Activated CD8-positive, alpha-beta memory T cell treated with anti-CD3 and anti-CD28 coated beads, Interleukin-2, amount 10 ng/mL, durations not matched to agents 7 days and 5 days (primary cell): ENCODE data around the gene PCGF5. TPM values are rescaled to one million over a fixed set of nuclear protein-coding genes. Genes with fewer than 3 reads are reported as not detected.

Source experiments
- ATAC-seq: fragments of 150-1000 bp; cut with Tn5 transposase; one replicate; pipeline ENCODE4 v1.10.0; 2021; ENCODE audit warnings: moderate library complexity
- CTCF ChIA-PET: fragments of 350-600 bp; sonication (Branson Sonifier 250); formaldehyde crosslinking; loops from one replicate; lab custom pipeline; 2021; ENCODE audit warnings: antibody characterized with exemption; lab: Charles Lee
- DNase-seq: peaks from one replicate; pipeline ENCODE4 v3.0.0-alpha.2; 2020
- H3K27ac Mint-ChIP-seq: one replicate; pipeline ENCODE4 v1.8.0; 2021; ENCODE audit warnings: mild to moderate bottlenecking, mixed read lengths
- H3K27me3 Mint-ChIP-seq: one replicate; pipeline ENCODE4 v1.8.0; 2021; ENCODE audit warnings: mixed read lengths
- H3K36me3 Mint-ChIP-seq: one replicate; pipeline ENCODE4 v1.8.0; 2021; ENCODE audit warnings: mild to moderate bottlenecking, mixed read lengths
- H3K4me1 Mint-ChIP-seq: one replicate; pipeline ENCODE4 v1.8.0; 2021; ENCODE audit warnings: mixed read lengths
- H3K4me3 Mint-ChIP-seq: one replicate; pipeline ENCODE4 v1.8.0; 2021; ENCODE audit warnings: mild to moderate bottlenecking, moderate library complexity, mixed read lengths
- H3K9me3 Mint-ChIP-seq: one replicate; pipeline ENCODE4 v1.8.0; 2022; ENCODE audit warnings: low read depth, mixed read lengths
- total RNA-seq, 2 experiments: library from RNA; stranded (reverse); gene quantifications; one replicate each; pipeline ENCODE4 v1.2.3, GENCODE V29; 2021

Gene PCGF5
- total RNA-seq, 2 experiments from 2014 or later: 41.7 to 45.7 TPM

- H3K27me3 Mint-ChIP-seq: no peaks in the 10 kb centered on the region
- CTCF ChIA-PET: interaction anchor here (1.5 kb wide), 1 partner anchor 9 kb away, joined by 3 read pairs; no protein-coding TSS in a partner anchor
- H3K27ac Mint-ChIP-seq: no peak overlapping the region
- no peak overlapping the region for H3K4me3 Mint-ChIP-seq
- H3K36me3 Mint-ChIP-seq: peaks cover 20% of the 10 kb centered on the region
- H3K9me3 Mint-ChIP-seq: no peaks in the 10 kb centered on the region
- ATAC-seq: no peak
- no peak for DNase-seq
- peaks cover 74% of the 10 kb centered on the region for H3K4me1 Mint-ChIP-seq
Measured at GRCh38 chr10:91197127-91197526, 23.3 kb upstream of the PCGF5 start.

- DNase-seq (peak; percentile 50), ATAC-seq (peak; percentile 69)
- H3K27me3 Mint-ChIP-seq: no peaks in the 10 kb centered on the region
- peaks cover 13% of the 10 kb centered on the region for H3K36me3 Mint-ChIP-seq
- H3K9me3 Mint-ChIP-seq: no peaks in the 10 kb centered on the region
- H3K4me1 Mint-ChIP-seq: peaks cover 77% of the 10 kb centered on the region
- CTCF ChIA-PET: no interaction called here
- H3K4me3 Mint-ChIP-seq: peak overlapping the region; percentile 63
- H3K27ac Mint-ChIP-seq: peak overlapping the region; percentile 93
Measured at GRCh38 chr10:91198781-91199180, 21.7 kb upstream of the PCGF5 start.

- Mint-ChIP-seq H3K27ac (peak overlapping the region; percentile 93), H3K27me3 (no peaks in the 10 kb centered on the region), H3K4me1 (peaks cover 74% of the 10 kb centered on the region), H3K4me3 (peak overlapping the region; percentile 58), H3K36me3 (peaks cover 7% of the 10 kb centered on the region), H3K9me3 (no peaks in the 10 kb centered on the region)
- ATAC-seq (peak; percentile 24), DNase-seq (no peak)
- CTCF ChIA-PET: interaction anchor here (0.7 to 2.0 kb wide), 4 partner anchors 16 to 50 kb away, joined by 3 to 8 read pairs (median 4); no protein-coding TSS in a partner anchor
Measured at GRCh38 chr10:91200314-91201212, 19.9 kb upstream of the PCGF5 start.

GRCh38 chr10:91201213-91201996, 19.1 kb upstream of the PCGF5 start:
- Mint-ChIP-seq H3K4me1 (peaks cover 80% of the 10 kb centered on the region), H3K27me3 (no peaks in the 10 kb centered on the region), H3K27ac (peak overlapping the region; percentile 93), H3K36me3 (peaks cover 7% of the 10 kb centered on the region), H3K9me3 (no peaks in the 10 kb centered on the region), H3K4me3 (peak overlapping the region; percentile 58)
- CTCF ChIA-PET: interaction anchor here (0.7 to 2.0 kb wide), 4 partner anchors 15 to 50 kb away, joined by 3 to 8 read pairs (median 4); no protein-coding TSS in a partner anchor
- ATAC-seq (peak; percentile 62), DNase-seq (peak; percentile 79)

GRCh38 chr10:91206427-91206826, 14.0 kb upstream of the PCGF5 start:
- Mint-ChIP-seq H3K9me3 (no peaks in the 10 kb centered on the region), H3K27me3 (no peaks in the 10 kb centered on the region), H3K27ac (peak overlapping the region; percentile 75), H3K36me3 (peaks cover 1% of the 10 kb centered on the region), H3K4me3 (peak overlapping the region; percentile 5), H3K4me1 (peaks cover 69% of the 10 kb centered on the region)
- peak; percentile 81 for ATAC-seq
- CTCF ChIA-PET: interaction anchor here (1.2 to 1.3 kb wide), 2 partner anchors 10 to 43 kb away, joined by 3 read pairs; no protein-coding TSS in a partner anchor
- no peak for DNase-seq

GRCh38 chr10:91206837-91207474, 13.5 kb upstream of the PCGF5 start:
- CTCF ChIA-PET: interaction anchor here (1.2 kb wide), 1 partner anchor 10 kb away, joined by 3 read pairs; no protein-coding TSS in a partner anchor
- Mint-ChIP-seq H3K27ac (peak overlapping the region; percentile 75), H3K27me3 (no peaks in the 10 kb centered on the region), H3K36me3 (peaks cover 1% of the 10 kb centered on the region), H3K4me1 (peaks cover 67% of the 10 kb centered on the region), H3K4me3 (peak overlapping the region; percentile 5), H3K9me3 (no peaks in the 10 kb centered on the region)
- ATAC-seq: peak; percentile 40
- DNase-seq: no peak

GRCh38 chr10:91208642-91209041, 11.8 kb upstream of the PCGF5 start:
- CTCF ChIA-PET: no interaction called here

GRCh38 chr10:91210014-91210413, 10.4 kb upstream of the PCGF5 start:
- no peak overlapping the region for H3K27ac Mint-ChIP-seq
- CTCF ChIA-PET: interaction anchor here (1.2 kb wide), 1 partner anchor 41 kb away, joined by 4 read pairs; no protein-coding TSS in a partner anchor
- ATAC-seq: no peak

More at GRCh38 chr10:91208642-91209041, 11.8 kb upstream of the PCGF5 start:
- no peaks in the 10 kb centered on the region for H3K27me3 Mint-ChIP-seq
- DNase-seq (no peak), ATAC-seq (no peak)
- H3K4me1 Mint-ChIP-seq: peaks cover 53% of the 10 kb centered on the region
- no peak overlapping the region for H3K4me3 Mint-ChIP-seq
- no peak overlapping the region for H3K27ac Mint-ChIP-seq
- H3K9me3 Mint-ChIP-seq: no peaks in the 10 kb centered on the region
- H3K36me3 Mint-ChIP-seq: peaks cover 1% of the 10 kb centered on the region

GRCh38 chr10:91210435-91210834, 10.0 kb upstream of the PCGF5 start:
- H3K4me3 Mint-ChIP-seq: no peak overlapping the region
- H3K27ac Mint-ChIP-seq: no peak overlapping the region
- ATAC-seq: no peak
- H3K27me3 Mint-ChIP-seq: no peaks in the 10 kb centered on the region
- H3K4me1 Mint-ChIP-seq: peaks cover 47% of the 10 kb centered on the region
- CTCF ChIA-PET: interaction anchor here (1.2 kb wide), 1 partner anchor 41 kb away, joined by 4 read pairs; no protein-coding TSS in a partner anchor
- DNase-seq: no peak
- no peaks in the 10 kb centered on the region for H3K36me3 Mint-ChIP-seq
- H3K9me3 Mint-ChIP-seq: no peaks in the 10 kb centered on the region

More at GRCh38 chr10:91210014-91210413, 10.4 kb upstream of the PCGF5 start:
- Mint-ChIP-seq H3K4me3 (no peak overlapping the region), H3K36me3 (no peaks in the 10 kb centered on the region), H3K27me3 (no peaks in the 10 kb centered on the region), H3K4me1 (peaks cover 51% of the 10 kb centered on the region), H3K9me3 (no peaks in the 10 kb centered on the region)
- no peak for DNase-seq

- no peak overlapping the region for H3K4me3 Mint-ChIP-seq
- CTCF ChIA-PET: no interaction called here
- no peaks in the 10 kb centered on the region for H3K9me3 Mint-ChIP-seq
- DNase-seq (no peak), ATAC-seq (no peak)
- H3K4me1 Mint-ChIP-seq: peaks cover 34% of the 10 kb centered on the region
- H3K27me3 Mint-ChIP-seq: no peaks in the 10 kb centered on the region
- no peaks in the 10 kb centered on the region for H3K36me3 Mint-ChIP-seq
- H3K27ac Mint-ChIP-seq: no peak overlapping the region
Measured at GRCh38 chr10:91211675-91212074, 8.8 kb upstream of the PCGF5 start.

- H3K27me3 Mint-ChIP-seq: no peaks in the 10 kb centered on the region
- H3K27ac Mint-ChIP-seq: no peak overlapping the region
- H3K4me1 Mint-ChIP-seq: peaks cover 22% of the 10 kb centered on the region
- ATAC-seq: no peak
- no peak overlapping the region for H3K4me3 Mint-ChIP-seq
- H3K36me3 Mint-ChIP-seq: no peaks in the 10 kb centered on the region
- DNase-seq: no peak
- CTCF ChIA-PET: no interaction called here
- no peaks in the 10 kb centered on the region for H3K9me3 Mint-ChIP-seq
Measured at GRCh38 chr10:91214911-91215310, 5.6 kb upstream of the PCGF5 start.

GRCh38 chr10:91215384-91215783, 5.1 kb upstream of the PCGF5 start:
- DNase-seq: no peak
- Mint-ChIP-seq H3K4me1 (peaks cover 21% of the 10 kb centered on the region), H3K27ac (no peak overlapping the region), H3K9me3 (no peaks in the 10 kb centered on the region), H3K27me3 (no peaks in the 10 kb centered on the region), H3K36me3 (no peaks in the 10 kb centered on the region), H3K4me3 (no peak overlapping the region)
- CTCF ChIA-PET: interaction anchor here (1.3 kb wide), 1 partner anchor 15 kb away, joined by 3 read pairs; no protein-coding TSS in a partner anchor
- ATAC-seq: no peak
